G401.6 (cell line): ENCODE measurements around the gene PLIN5.
"Not testable (repeated sequence)": the region's sequence is repeated elsewhere in the genome, so short reads cannot be mapped to it uniquely, and the experiment has no call there.

ENCODE experiments used
- FAIRE-seq: peaks from 2 replicates; lab custom pipeline; 2012; peaks lifted over from hg19 to GRCh38; lab: Jason Lieb, UNC

The PLIN5 gene

GRCh38 chr19:4542896-4543841, 8.1 kb upstream of the PLIN5 start:
- FAIRE-seq, result no peak

GRCh38 chr19:4541806-4542145, 6.8 kb upstream of the PLIN5 start:
- not testable (repeated sequence) for FAIRE-seq

GRCh38 chr19:4541114-4541805, 6.2 kb upstream of the PLIN5 start:
- FAIRE-seq, result no peak

GRCh38 chr19:4539693-4540581, 4.9 kb upstream of the PLIN5 start, which contains the start of gene LRG1:
TSS of gene LRG1 (minus strand) at chr19:4540036. CDS start at chr19:4540013, 23 bp downstream.
- FAIRE-seq, result no peak

- FAIRE-seq, result no peak
Measured at GRCh38 chr19:4539169-4539692, 4.2 kb upstream of the PLIN5 start.

- FAIRE-seq, result no peak
Measured at GRCh38 chr19:4538601-4538954, 3.6 kb upstream of the PLIN5 start.

GRCh38 chr19:4537953-4538600, 3.1 kb upstream of the PLIN5 start:
- no peak for FAIRE-seq

GRCh38 chr19:4536798-4537197, 1.8 kb upstream of the PLIN5 start:
- no peak for FAIRE-seq

- FAIRE-seq, result no peak
Measured at GRCh38 chr19:4533835-4534424, 1.1 kb downstream of the PLIN5 start.

GRCh38 chr19:4533334-4533733, 1.7 kb downstream of the PLIN5 start:
- FAIRE-seq, result no peak

- no peak for FAIRE-seq
Measured at GRCh38 chr19:4531562-4532165, 3.4 kb downstream of the PLIN5 start.

GRCh38 chr19:4529924-4530522, 5.0 kb downstream of the PLIN5 start:
- no peak for FAIRE-seq

GRCh38 chr19:4528843-4529242, 6.2 kb downstream of the PLIN5 start:
- no peak for FAIRE-seq

- FAIRE-seq, result not testable (repeated sequence)
Measured at GRCh38 chr19:4527377-4527776, 7.6 kb downstream of the PLIN5 start.

GRCh38 chr19:4525563-4526002, 9.4 kb downstream of the PLIN5 start:
- FAIRE-seq, result no peak

- no peak for FAIRE-seq
Measured at GRCh38 chr19:4524808-4525562, 10.0 kb downstream of the PLIN5 start.

GRCh38 chr19:4523306-4524110, 11.5 kb downstream of the PLIN5 start:
- no peak for FAIRE-seq

GRCh38 chr19:4522291-4523002, 12.6 kb downstream of the PLIN5 start:
- FAIRE-seq, result no peak
